ENCODE results near the gene KRT6C.
"Not testable (repeated sequence)": the region's sequence is repeated elsewhere in the genome, so short reads cannot be mapped to it uniquely, and the experiment has no call there.

The KRT6C gene

GRCh38 chr12:52488736-52489135 is 15.1 kb upstream of the KRT6C start:
- no peak for TF ChIP-seq CTCF (IDR thresholded peaks at IDR 0.05)
- DNase-seq = no peak
- Mint-ChIP-seq H3K4me3 (no peak overlapping the region), H3K9me3 (peaks cover 6% of the 10 kb centered on the region), H3K36me3 (ENCODE audit: low read depth) (no peaks in the 10 kb centered on the region), H3K27me3 (ENCODE audit: low read depth, poor library complexity) (peaks cover 18% of the 10 kb centered on the region), H3K4me1 (no peaks in the 10 kb centered on the region), H3K27ac (no peak overlapping the region)

GRCh38 chr12:52487744-52488443 is 14.3 kb upstream of the KRT6C start:
- H3K36me3 Mint-ChIP-seq (ENCODE audit: low read depth) = not testable (repeated sequence)
- H3K27me3 Mint-ChIP-seq (ENCODE audit: low read depth, poor library complexity) = peaks cover 17% of the 10 kb centered on the region

DNA sequence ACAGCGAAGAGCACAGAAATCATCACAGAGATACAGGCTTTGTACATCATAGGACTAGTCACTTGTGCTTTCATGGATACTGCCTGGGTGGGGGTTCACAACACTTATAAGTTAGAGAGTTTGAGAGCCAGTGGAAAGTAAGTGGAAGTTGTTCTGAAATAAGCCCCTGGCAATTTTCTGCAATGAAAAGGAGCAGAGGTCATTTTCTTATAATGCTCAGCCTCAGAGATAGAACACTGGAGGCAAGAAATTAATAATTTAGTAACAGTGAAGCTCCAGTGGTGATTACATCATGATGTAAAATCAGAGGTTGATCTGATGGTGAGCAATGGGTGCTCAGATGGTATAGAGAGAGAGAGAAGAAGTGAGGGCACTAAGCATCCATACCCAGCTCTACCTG is 13.6 kb upstream of the KRT6C start:
- H3K36me3 Mint-ChIP-seq (ENCODE audit: low read depth) = no peaks in the 10 kb centered on the region
- no peak for DNase-seq
- H3K4me1 Mint-ChIP-seq = no peaks in the 10 kb centered on the region
- peaks cover 13% of the 10 kb centered on the region for H3K9me3 Mint-ChIP-seq
- no peak for TF ChIP-seq CTCF (IDR thresholded peaks at IDR 0.05)
- H3K4me3 Mint-ChIP-seq = no peak overlapping the region
- H3K27me3 Mint-ChIP-seq (ENCODE audit: low read depth, poor library complexity) = peaks cover 17% of the 10 kb centered on the region
- H3K27ac Mint-ChIP-seq = no peak overlapping the region

More at GRCh38 chr12:52487744-52488443, 14.3 kb upstream of the KRT6C start:
- not testable (repeated sequence) for H3K4me3 Mint-ChIP-seq, H3K27ac Mint-ChIP-seq, H3K4me1 Mint-ChIP-seq, DNase-seq
- peaks cover 10% of the 10 kb centered on the region for H3K9me3 Mint-ChIP-seq

DNA sequence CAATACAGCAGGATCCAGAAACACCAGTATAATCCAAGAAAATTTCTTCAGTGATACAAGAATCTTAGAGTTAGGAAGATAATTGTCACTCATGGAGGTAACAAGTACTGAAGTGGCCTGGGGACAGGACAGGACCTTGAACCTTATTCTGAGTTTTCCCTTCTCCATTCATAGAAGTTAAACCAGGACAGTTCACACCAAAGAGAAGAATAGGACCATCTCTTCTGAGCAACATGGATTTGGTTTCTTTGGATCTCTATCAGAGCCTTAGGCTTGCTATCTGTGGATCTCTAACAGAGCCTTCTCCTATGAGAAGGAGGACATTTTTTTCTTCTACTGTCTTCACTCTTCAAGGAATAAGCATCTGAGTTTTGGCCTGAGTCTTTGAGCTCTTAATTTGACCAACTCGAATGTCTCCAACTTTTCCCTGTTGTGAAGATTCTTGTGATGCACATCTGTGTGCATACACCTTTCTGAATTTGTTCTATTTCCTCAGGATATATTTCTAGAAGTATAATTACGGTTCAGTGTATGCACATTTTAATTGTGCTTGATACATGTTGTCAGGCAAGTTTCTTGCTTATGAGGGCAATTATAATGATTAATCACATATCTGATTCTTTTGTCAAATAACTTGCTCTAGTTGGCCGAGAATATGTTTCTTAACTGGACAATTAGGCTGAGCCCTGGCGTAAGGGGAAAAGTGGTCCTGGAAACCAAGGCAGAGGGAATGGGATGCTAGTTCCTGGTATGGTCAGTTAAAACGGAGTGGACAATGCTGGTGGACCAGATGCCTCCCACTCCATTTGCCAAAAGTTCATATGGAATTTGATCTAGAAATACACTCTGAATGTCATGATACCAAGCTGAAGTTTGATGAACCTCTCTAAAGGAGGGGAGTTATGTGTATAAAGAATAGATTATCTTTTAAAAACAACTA is 12.8 kb upstream of the KRT6C start:
- DNase-seq = no peak
- Mint-ChIP-seq H3K36me3 (ENCODE audit: low read depth) (no peaks in the 10 kb centered on the region), H3K27ac (no peak overlapping the region), H3K27me3 (ENCODE audit: low read depth, poor library complexity) (peaks cover 16% of the 10 kb centered on the region), H3K4me3 (no peak overlapping the region), H3K9me3 (peaks cover 13% of the 10 kb centered on the region), H3K4me1 (no peaks in the 10 kb centered on the region)
- TF ChIP-seq CTCF (IDR thresholded peaks at IDR 0.05) = no peak

- no peak for TF ChIP-seq CTCF (IDR thresholded peaks at IDR 0.05)
- Mint-ChIP-seq H3K4me3 (no peak overlapping the region), H3K27me3 (ENCODE audit: low read depth, poor library complexity) (peaks cover 6% of the 10 kb centered on the region), H3K4me1 (no peaks in the 10 kb centered on the region), H3K36me3 (ENCODE audit: low read depth) (no peaks in the 10 kb centered on the region), H3K27ac (no peak overlapping the region), H3K9me3 (peaks cover 29% of the 10 kb centered on the region)
- DNase-seq = no peak
These were observed 6.5 kb upstream of the KRT6C start for GRCh38 chr12:52480073-52480472.

DNA sequence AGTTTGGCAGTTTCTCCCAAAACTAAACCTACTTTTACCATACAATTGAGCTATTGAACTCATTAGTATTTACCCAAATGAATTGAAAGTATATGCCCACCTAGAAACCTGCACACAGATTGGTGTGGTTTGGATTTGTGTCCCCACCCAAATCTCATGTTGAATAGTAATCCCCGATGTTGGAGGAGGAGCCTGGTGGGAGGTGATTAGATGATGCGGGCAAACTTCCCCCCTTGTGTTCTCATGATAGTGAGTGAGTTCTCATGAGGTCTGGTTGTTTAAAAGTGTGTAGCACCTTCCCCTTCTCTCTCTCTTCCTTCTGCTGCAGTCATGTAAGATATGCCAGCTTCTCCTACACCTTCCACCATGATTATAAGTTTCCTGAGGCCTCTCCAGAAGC is 4.0 kb upstream of the KRT6C start:
- peaks cover 4% of the 10 kb centered on the region for H3K27me3 Mint-ChIP-seq (ENCODE audit: low read depth, poor library complexity)
- DNase-seq = no peak

More for the DNA sequence above, 4.0 kb upstream of the KRT6C start:
- TF ChIP-seq CTCF (IDR thresholded peaks at IDR 0.05) = no peak
- H3K36me3 Mint-ChIP-seq (ENCODE audit: low read depth) = no peaks in the 10 kb centered on the region
- peaks cover 18% of the 10 kb centered on the region for H3K9me3 Mint-ChIP-seq
- no peaks in the 10 kb centered on the region for H3K4me1 Mint-ChIP-seq
- H3K4me3 Mint-ChIP-seq = no peak overlapping the region
- H3K27ac Mint-ChIP-seq = no peak overlapping the region

Measured in nephron progenitor cell (in vitro differentiated cells).